ENCODE results near the gene WNT1.

DNA sequence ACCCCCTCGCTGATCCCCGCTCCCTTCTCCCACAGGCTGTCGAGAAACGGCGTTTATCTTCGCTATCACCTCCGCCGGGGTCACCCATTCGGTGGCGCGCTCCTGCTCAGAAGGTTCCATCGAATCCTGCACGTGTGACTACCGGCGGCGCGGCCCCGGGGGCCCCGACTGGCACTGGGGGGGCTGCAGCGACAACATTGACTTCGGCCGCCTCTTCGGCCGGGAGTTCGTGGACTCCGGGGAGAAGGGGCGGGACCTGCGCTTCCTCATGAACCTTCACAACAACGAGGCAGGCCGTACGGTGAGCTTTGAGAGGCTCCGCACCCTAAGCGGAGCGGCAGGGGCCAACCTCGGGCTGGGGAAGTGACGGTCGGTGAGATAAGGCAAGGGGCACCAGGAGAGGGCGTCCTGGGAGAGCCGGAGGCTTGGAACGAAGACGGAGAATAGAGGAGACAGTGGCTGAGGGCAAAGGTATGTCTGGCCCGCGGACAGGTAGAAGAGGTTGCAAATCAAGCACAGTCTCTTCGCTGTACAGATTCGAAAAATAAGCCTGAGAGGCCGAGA is 2.3 kb downstream of the WNT1 start:
- TF ChIP-seq, protein P1, sequence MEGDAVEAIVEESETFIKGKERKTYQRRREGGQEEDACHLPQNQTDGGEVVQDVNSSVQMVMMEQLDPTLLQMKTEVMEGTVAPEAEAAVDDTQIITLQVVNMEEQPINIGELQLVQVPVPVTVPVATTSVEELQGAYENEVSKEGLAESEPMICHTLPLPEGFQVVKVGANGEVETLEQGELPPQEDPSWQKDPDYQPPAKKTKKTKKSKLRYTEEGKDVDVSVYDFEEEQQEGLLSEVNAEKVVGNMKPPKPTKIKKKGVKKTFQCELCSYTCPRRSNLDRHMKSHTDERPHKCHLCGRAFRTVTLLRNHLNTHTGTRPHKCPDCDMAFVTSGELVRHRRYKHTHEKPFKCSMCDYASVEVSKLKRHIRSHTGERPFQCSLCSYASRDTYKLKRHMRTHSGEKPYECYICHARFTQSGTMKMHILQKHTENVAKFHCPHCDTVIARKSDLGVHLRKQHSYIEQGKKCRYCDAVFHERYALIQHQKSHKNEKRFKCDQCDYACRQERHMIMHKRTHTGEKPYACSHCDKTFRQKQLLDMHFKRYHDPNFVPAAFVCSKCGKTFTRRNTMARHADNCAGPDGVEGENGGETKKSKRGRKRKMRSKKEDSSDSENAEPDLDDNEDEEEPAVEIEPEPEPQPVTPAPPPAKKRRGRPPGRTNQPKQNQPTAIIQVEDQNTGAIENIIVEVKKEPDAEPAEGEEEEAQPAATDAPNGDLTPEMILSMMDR (IDR thresholded peaks at IDR 0.05; ENCODE audit: low read depth, low read length, poor library complexity, severe bottlenecking): peak; percentile 34
- no peak; the same call in 1 of the 2 replicates for TF ChIP-seq EZH2phosphoT487 (IDR thresholded peaks at IDR 0.05; ENCODE audit: borderline replicate concordance, low read length)

All from DOHH2 (cell line).